H1 (cell line): ENCODE results near the gene CSE1L. TPM values are rescaled to one million over a fixed set of nuclear protein-coding genes. Genes with fewer than 3 reads are reported as not detected.
"Not testable (repeated sequence)": the region's sequence is repeated elsewhere in the genome, so short reads cannot be mapped to it uniquely, and the experiment has no call there.

Experiments
- CTCF ChIA-PET: fragments of 300-600 bp; sonication (Branson Sonifier 250); formaldehyde crosslinking; loops from one replicate; lab custom pipeline; 2021; ENCODE audit not compliant: partially characterized antibody; lab: Charles Lee
- POLR2A ChIA-PET: fragments of 300-600 bp; sonication (Branson Sonifier 250); formaldehyde crosslinking; loops from one replicate; lab custom pipeline; 2021; ENCODE audit warnings: inconsistent platforms; ENCODE audit not compliant: partially characterized antibody; lab: Charles Lee
- DNase-seq, 2 experiments: peaks; one replicate each; pipeline versions ENCODE4 v3.0.0 to v3.0.0-alpha.2; 2010 to 2022; ENCODE audit warnings: low spot score in 2 of 2, low read depth in 1 of 2, mixed read lengths in 1 of 2
- FAIRE-seq: peaks from 2 replicates; lab custom pipeline; 2011; peaks lifted over from hg19 to GRCh38; lab: Jason Lieb, UNC
- H2AFZ ChIP-seq: 2 replicates; pipeline ENCODE4 v1.8.1; 2012; ENCODE audit warnings: low read length, inconsistent platforms
- H2AK5ac ChIP-seq: 2 replicates; pipeline ENCODE4 v1.6.1; 2013; ENCODE audit warnings: low read depth, low read length
- H2BK120ac ChIP-seq: replicated peaks from 2 replicates; pipeline ENCODE3; 2013; ENCODE audit warnings: low read depth, low read length, inconsistent platforms
- H2BK12ac ChIP-seq: 2 replicates; pipeline ENCODE4 v1.6.1; 2013; ENCODE audit warnings: low read depth, low read length
- H2BK15ac ChIP-seq: 2 replicates; pipeline ENCODE4 v1.6.1; 2013; ENCODE audit warnings: low read length
- H2BK20ac ChIP-seq: 2 replicates; pipeline ENCODE4 v1.6.1; 2013; ENCODE audit warnings: low read length
- H2BK5ac ChIP-seq: 2 replicates; pipeline ENCODE4 v1.6.1; 2013; ENCODE audit warnings: low read depth, low read length
- H3K14ac ChIP-seq: 2 replicates; pipeline ENCODE4 v1.6.1; 2013; ENCODE audit warnings: inconsistent platforms; ENCODE audit not compliant: insufficient read length
- H3K18ac ChIP-seq: 2 replicates; pipeline ENCODE4 v1.6.1; 2013; ENCODE audit warnings: low read length; ENCODE audit errors: extremely low read depth
- H3K23ac ChIP-seq: 2 replicates; pipeline ENCODE4 v1.6.1; 2013; ENCODE audit warnings: inconsistent platforms; ENCODE audit not compliant: insufficient read length
- H3K23me2 ChIP-seq: 2 replicates; pipeline ENCODE4 v1.6.1; 2013; ENCODE audit warnings: low read depth, low read length
- H3K27ac ChIP-seq: 2 replicates; pipeline ENCODE4 v1.6.1; 2011; ENCODE audit warnings: low read depth, low read length, inconsistent platforms
- H3K27me3 ChIP-seq, 4 experiments: replicated peaks in 1 of 4; 1 replicate in 1 of 4; 2 replicates in 3 of 4; pipeline versions ENCODE4 v1.6.1 to v1.8.1; 2011 to 2013; ENCODE audit warnings: low read length in 3 of 4, mild to moderate bottlenecking in 3 of 4, inconsistent platforms in 2 of 4, mixed read lengths in 2 of 4, moderate library complexity in 1 of 4; ENCODE audit not compliant: control insufficient read depth in 3 of 4, insufficient read depth in 3 of 4; ENCODE audit errors: extremely low read depth in 1 of 4
- H3K36me3 ChIP-seq, 4 experiments: 2 replicates each; pipeline versions ENCODE4 v1.6.1 to v1.8.1; 2011 to 2013; ENCODE audit warnings: mild to moderate bottlenecking in 4 of 4, low read length in 3 of 4, moderate library complexity in 2 of 4, control low read depth in 1 of 4, inconsistent platforms in 1 of 4; ENCODE audit not compliant: insufficient read depth in 4 of 4, control insufficient read depth in 2 of 4
- H3K4ac ChIP-seq: replicated peaks from 2 replicates; pipeline ENCODE3; 2013; ENCODE audit warnings: low read length, low read depth, mixed read lengths, inconsistent platforms; ENCODE audit not compliant: insufficient read length
- H3K4me1 ChIP-seq, 4 experiments: replicated peaks in 1 of 4; 1 replicate in 1 of 4; 2 replicates in 3 of 4; pipeline versions ENCODE4 v1.6.1 to v1.8.1; 2011 to 2013; ENCODE audit warnings: low read length in 3 of 4, inconsistent platforms in 2 of 4, mixed read lengths in 1 of 4; ENCODE audit not compliant: insufficient read depth in 4 of 4, control insufficient read depth in 3 of 4
- H3K4me2 ChIP-seq, 2 experiments: 2 replicates each; pipeline versions ENCODE4 v1.6.1 to v1.8.1; 2011 to 2013; ENCODE audit warnings: low read depth in 2 of 2, low read length in 2 of 2, control low read depth in 1 of 2, inconsistent platforms in 1 of 2, mild to moderate bottlenecking in 1 of 2; ENCODE audit not compliant: insufficient read depth in 1 of 2
- H3K4me3 ChIP-seq, 4 experiments: fragments of 200-600, 300-600 bp in 1 of 4; sonication (generic), shearing (Covaris generic), sonication (Bioruptor Twin) in 1 of 4; 2 replicates each; pipeline versions ENCODE4 v1.5.1 to v1.8.1; 2011 to 2016; ENCODE audit warnings: low read length in 4 of 4, low read depth in 3 of 4, control low read depth in 2 of 4, inconsistent platforms in 2 of 4, mild to moderate bottlenecking in 2 of 4, mixed read lengths in 1 of 4, moderate library complexity in 1 of 4; ENCODE audit not compliant: insufficient read depth in 2 of 4; ENCODE audit errors: extremely low read depth in 1 of 4
- H3K56ac ChIP-seq: replicated peaks from 2 replicates; pipeline ENCODE3; 2013; ENCODE audit warnings: low read depth, mild to moderate bottlenecking, mixed read lengths, low read length, inconsistent platforms; ENCODE audit not compliant: insufficient read length
- H3K79me1 ChIP-seq: 2 replicates; pipeline ENCODE4 v1.6.1; 2013; ENCODE audit warnings: low read depth, low read length, control low read depth
- H3K79me2 ChIP-seq, 2 experiments: 2 replicates each; pipeline versions ENCODE4 v1.6.1 to v1.8.1; 2012 to 2013; ENCODE audit warnings: low read length in 2 of 2, mild to moderate bottlenecking in 2 of 2, inconsistent platforms in 1 of 2; ENCODE audit not compliant: insufficient read depth in 2 of 2, control insufficient read depth in 1 of 2
- H3K9ac ChIP-seq, 4 experiments: replicated peaks in 1 of 4; 1 replicate in 1 of 4; 2 replicates in 3 of 4; pipeline versions ENCODE4 v1.6.1 to v1.8.1; 2011 to 2013; ENCODE audit warnings: low read depth in 3 of 4, low read length in 3 of 4, control low read depth in 2 of 4, mild to moderate bottlenecking in 2 of 4, moderate library complexity in 2 of 4, inconsistent platforms in 1 of 4; ENCODE audit errors: extremely low read depth in 1 of 4
- H3K9me3 ChIP-seq, 2 experiments: 2 replicates each; pipeline versions ENCODE4 v1.6.1 to v1.8.1; 2012 to 2013; ENCODE audit warnings: mild to moderate bottlenecking in 2 of 2, moderate library complexity in 2 of 2, control low read depth in 1 of 2, inconsistent platforms in 1 of 2, low read depth in 1 of 2, low read length in 1 of 2, mixed read lengths in 1 of 2; ENCODE audit not compliant: insufficient read depth in 2 of 2
- H4K20me1 ChIP-seq, 2 experiments: replicated peaks in 1 of 2; 2 replicates each; pipeline versions ENCODE3 to v1.8.1; 2011 to 2013; ENCODE audit warnings: inconsistent platforms in 2 of 2, low read length in 2 of 2, mild to moderate bottlenecking in 1 of 2; ENCODE audit not compliant: insufficient read depth in 2 of 2, control insufficient read depth in 1 of 2
- H4K5ac ChIP-seq: 2 replicates; pipeline ENCODE4 v1.6.1; 2013; ENCODE audit warnings: low read length, low read depth, mixed read lengths, inconsistent platforms; ENCODE audit not compliant: insufficient read length
- H4K8ac ChIP-seq: 2 replicates; pipeline ENCODE4 v1.8.0; 2013; ENCODE audit warnings: mild to moderate bottlenecking, moderate library complexity, low read length, inconsistent platforms; ENCODE audit not compliant: insufficient read depth; ENCODE audit errors: extremely low read depth
- H4K91ac ChIP-seq: replicated peaks from 2 replicates; pipeline ENCODE3; 2013; ENCODE audit warnings: low read length, mixed read lengths, inconsistent platforms; ENCODE audit not compliant: insufficient read length
- POLR2AphosphoS5 ChIP-seq: IDR thresholded peaks from 2 replicates; pipeline ENCODE4 v1.6.1; 2011; ENCODE audit warnings: low read depth, low read length
- WGBS, 2 experiments: shearing (Covaris generic) in 1 of 2; methylation state at CpG; one replicate each; pipeline versions ENCODE4 v1.1.6 to v1.1.7; 2013 to 2015; ENCODE audit warnings: low lambda C conversion rate in 2 of 2, mixed read lengths in 2 of 2, inconsistent platforms in 1 of 2, low coverage in 1 of 2, missing lambda C conversion rate in 1 of 2; ENCODE audit not compliant: insufficient replicate concordance in 2 of 2, insufficient coverage in 1 of 2, insufficient read length in 1 of 2; ENCODE audit errors: extremely low coverage in 1 of 2, missing lambda C conversion rate in 1 of 2; 5-methylcytosine and 5-hydroxymethylcytosine counted together
- polyA plus RNA-seq, 7 experiments: library from polyadenylated mRNA; depleted of rRNA in 3 of 7; stranded (reverse) in 5 of 7; unstranded in 2 of 7; fragments of >200 nt in 5 of 7; fragments of 200-250 nt in 2 of 7; gene quantifications; 1 replicate in 5 of 7; 2 replicates in 1 of 7; 4 replicates in 1 of 7; pipeline versions ENCODE4 v1.2.1 to v1.2.3, GENCODE V29; 2011 to 2013; ENCODE audit warnings: missing spikeins in 2 of 7, mixed read lengths in 2 of 7
- total RNA-seq: library from RNA; stranded (reverse); fragmentation: NEBNext Ultra II Directional; extraction: Animal tissue kit (Norgen Biotek cat#: 25700); gene quantifications from 2 replicates; pipeline ENCODE4 v1.2.1, GENCODE V29; 2021

CSE1L gene
- total and polyA plus RNA-seq, 2 of the 8 experiments (the other 6 are each of a cell fraction or from before 2014, with no cell fraction given) = 94.1 to 269 TPM

GRCh38 chr20:49104979-49105547 is 59.0 kb downstream of the CSE1L start:
- H2AFZ ChIP-seq, H3K79me2 ChIP-seq, H3K27ac ChIP-seq, H3K23me2 ChIP-seq, H2AK5ac ChIP-seq, H4K91ac ChIP-seq, H3K79me1 ChIP-seq, H3K23ac ChIP-seq, H3K14ac ChIP-seq, H3K4ac ChIP-seq: not testable (repeated sequence)
- CTCF ChIA-PET = interaction anchor here (1.1 to 1.4 kb wide), 2 partner anchors 17 to 21 kb away, joined by 3 to 5 read pairs; no protein-coding TSS in a partner anchor
- H3K36me3 ChIP-seq = peaks cover 21 to 46% (median 35%) of the 10 kb centered on the region in 4 experiments
- 95% methylated on average over 11 of the region's 11 CpGs; no CpG with 5 or more reads in 1 of the 2 experiments for whole genome bisulfite sequencing, 2 experiments
- TF ChIP-seq POLR2AphosphoS5 = peak; percentile 68
- TF ChIP-seq, all 59 proteins: peak for 1; not testable (repeated sequence) for 58
- not testable (repeated sequence) for H2BK15ac ChIP-seq, H3K4me2 ChIP-seq, H2BK5ac ChIP-seq, H2BK12ac ChIP-seq, H3K4me1 ChIP-seq, H3K18ac ChIP-seq, H2BK20ac ChIP-seq, H4K5ac ChIP-seq, H4K20me1 ChIP-seq, H3K9me3 ChIP-seq, H2BK120ac ChIP-seq, H3K9ac ChIP-seq, DNase-seq, H3K27me3 ChIP-seq, H3K4me3 ChIP-seq, H4K8ac ChIP-seq, FAIRE-seq, H3K56ac ChIP-seq
- POLR2A ChIA-PET = interaction anchor here (1.3 to 2.2 kb wide), 3 partner anchors 17 to 114 kb away, joined by 3 to 7 read pairs (median 4); partner anchors contain the start of gene DDX27
